HG03457 (cell line): ENCODE results near the gene DAAM2.

Source experiments
- ATAC-seq: cut with Tn5 transposase; IDR thresholded peaks from one replicate; pipeline ENCODE4 v1.9.1; 2021; ENCODE audit warnings: moderate number of reproducible peaks; ENCODE audit not compliant: unreplicated experiment

The DAAM2 gene

DNA sequence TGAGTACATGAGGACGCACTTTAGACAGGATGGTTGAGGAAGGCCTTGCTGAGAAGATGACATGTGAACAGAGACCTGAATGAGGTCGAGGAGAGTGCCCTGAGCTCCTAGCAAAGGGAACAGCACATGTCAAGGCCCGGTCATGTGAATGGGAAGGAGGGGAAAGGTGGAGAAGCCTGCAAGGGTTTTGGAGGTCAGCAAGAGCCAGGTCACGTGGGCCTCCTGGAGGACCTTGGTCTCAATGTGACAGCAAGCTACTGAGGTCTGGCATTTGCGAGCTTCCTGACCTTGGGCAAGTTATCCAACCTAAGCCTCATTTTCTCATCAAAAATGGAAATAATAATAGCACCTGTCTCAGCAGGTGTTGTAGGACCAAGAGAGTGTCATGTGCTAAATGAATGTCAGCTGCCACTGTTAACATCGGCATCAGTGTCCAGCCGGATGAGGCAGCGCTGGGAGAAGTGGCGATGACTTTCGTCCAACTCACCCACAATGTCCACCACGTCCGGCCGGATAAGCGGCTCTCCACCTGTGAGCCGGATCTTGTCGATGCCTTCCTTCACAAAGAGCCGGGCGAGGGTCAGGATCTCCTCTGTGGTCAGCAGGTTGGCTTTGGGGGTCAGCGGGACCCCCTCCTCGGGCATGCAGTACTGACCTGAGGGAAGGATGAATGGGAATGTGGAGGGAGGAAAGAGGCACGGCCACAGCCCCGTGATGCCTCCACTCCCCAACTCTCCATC lies 133.2 kb downstream of the DAAM2 start:
- no peak for ATAC-seq

DNA sequence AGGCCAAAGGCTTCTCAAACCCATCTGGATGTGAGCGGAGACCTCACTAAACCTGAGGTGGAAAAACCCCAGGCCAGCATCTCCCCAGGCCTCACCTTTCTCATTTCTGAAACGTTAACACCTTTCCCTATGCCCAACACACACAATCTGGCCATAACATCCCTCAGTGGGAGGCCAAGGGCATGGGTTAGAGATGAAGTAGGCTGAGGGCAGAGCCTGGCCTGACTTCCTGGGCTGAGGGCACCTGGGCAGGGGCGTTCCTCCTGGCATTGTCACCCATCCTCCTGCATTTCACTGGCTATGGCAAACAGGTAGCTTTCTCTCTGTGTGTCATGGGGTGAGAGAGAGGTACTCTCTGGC lies 133.7 kb downstream of the DAAM2 start:
- ATAC-seq, result no peak

DNA sequence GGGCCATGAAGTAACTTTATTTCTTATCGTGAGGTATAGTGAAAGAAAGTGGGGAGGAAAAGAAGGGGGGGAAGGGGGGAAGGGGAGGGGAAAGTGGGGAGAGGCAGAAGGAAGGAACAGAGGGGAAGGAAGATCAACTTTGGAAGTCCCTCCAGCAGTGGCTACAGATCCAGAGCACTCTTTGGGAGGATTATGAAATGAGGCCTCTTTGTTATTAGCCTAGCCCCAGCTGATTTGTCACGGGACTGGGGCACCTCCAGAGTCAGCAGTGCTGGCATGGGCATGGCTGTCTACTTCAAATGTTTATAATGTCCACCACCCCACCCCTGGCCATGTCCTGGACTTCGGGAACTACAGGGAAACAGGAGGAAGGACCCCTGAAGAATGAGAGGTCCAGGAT lies 134.5 kb downstream of the DAAM2 start:
- no peak for ATAC-seq

DNA sequence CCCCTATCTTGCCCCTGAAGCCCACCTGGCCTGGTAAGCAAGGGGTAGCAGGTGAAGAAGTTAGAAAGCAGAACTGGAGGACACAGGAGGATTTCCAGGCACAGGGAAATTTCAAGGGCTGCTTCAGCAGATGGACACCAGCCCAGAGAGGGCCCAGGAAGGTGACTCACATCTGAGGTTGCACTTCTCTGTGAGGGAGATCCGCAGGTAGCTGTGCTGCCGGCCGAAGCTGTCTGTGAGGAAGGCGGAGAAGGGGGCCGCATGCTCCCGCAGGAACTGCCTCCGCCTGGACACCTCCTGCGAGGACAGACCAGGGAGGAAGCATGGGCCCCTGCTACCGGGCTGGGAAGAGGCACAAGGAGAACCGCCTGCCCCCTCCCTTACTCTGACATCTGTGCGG lies 135.0 kb downstream of the DAAM2 start:
- ATAC-seq, result no peak

DNA sequence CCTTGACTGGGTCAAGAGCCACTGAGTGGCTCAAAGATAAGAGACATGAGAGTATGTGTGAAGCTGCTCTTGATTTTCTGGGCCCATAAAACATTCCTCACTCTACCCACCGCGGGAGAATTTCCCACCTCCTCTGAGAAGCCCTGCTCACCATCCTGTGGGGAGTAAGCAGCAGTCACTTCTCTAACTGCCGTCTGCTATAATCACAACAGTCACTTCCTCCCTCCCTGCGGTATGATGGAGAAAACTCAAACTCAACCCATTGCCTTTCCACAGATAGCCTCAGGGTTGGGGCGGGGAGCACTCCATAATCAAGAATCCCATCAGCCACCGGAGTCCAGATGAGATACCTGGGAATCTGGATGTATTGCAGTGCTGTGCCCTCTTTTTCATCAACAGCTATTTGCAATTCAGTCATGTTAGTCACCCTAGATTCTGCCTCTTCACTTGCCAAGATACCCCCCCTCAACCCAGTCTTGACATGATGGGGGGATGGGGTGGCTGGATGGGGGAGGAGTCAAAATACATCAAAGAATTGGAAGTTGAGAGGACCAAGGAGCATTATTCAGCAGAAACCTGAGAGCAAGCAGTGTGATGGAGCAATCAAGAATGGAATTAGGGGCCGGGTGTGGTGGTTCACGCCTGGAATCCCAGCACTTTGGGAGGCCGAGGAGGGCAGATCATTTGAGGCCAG lies 137.0 kb downstream of the DAAM2 start:
- no peak for ATAC-seq

DNA sequence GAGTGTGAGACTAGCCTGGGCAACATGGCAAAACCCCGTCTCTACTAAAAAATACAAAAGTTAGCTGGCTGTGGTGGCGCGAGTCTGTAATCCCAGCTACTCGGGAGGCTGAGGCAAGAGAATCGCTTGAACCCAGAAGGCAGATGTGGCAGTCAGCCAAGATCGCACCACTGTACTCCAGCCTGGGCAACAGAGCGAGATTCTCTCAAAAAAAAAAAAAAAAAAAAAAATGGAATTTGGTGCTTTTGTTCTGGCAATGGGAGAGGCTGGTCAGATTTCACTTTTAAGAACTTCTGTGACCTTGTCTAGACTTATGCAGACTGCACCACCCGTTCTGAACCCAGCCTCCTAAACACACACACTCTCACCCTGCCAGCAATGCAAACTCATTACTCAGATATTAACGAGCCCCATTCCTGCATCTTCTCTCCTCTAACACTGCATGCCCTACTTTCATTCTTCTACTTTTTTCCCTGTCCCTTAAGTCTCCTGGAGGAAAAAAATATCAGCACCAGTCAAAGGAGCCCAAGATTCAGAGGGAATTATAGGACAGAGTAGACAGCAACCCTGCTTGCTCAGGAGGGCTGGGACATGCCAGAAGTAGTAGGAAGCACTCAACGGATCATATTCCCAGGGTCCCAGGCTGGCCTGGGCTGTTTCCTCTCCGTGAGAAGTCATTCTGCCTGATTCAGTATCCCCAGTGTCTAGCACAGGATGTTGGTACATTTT lies 137.7 kb downstream of the DAAM2 start:
- no peak for ATAC-seq

DNA sequence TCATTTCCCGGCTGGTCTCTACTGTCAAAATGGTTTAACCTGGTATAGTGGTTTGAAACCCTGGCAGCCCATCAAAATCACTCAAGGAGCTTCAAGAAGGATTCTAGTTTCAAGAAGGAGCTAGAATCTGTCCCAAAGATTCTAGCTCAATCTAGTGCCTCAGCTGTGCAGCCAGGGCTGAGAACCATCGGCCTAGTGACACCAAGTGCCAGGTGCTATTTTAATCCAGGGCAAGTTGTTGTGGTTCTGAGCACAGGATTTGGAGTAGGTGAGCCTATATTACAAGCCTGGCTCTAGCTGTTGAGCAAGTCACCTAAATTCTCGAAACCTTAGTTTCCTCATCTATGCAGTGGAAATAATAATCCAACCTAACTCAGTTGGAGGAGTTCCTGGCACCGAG lies 138.4 kb downstream of the DAAM2 start:
- ATAC-seq, result no peak

DNA sequence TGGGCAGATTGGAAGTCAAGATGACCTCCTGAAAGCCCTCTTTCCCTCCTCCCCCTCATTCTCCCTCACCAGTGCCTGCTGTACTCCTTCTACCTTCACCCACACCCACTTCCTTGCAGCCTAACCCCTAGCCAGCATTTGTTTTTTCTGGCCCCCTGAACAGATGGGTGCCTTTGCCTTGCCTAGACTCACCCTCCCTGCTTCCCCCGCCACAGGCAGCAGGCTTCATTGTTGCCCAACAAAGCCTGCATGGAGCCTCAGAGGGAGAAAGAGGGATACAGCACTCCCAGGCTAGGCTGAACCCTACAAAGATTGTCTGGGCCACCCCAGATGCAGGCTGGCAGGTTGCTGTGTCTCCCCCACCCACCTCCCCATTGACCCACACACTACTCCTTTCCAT lies 139.4 kb downstream of the DAAM2 start:
- no peak for ATAC-seq

DNA sequence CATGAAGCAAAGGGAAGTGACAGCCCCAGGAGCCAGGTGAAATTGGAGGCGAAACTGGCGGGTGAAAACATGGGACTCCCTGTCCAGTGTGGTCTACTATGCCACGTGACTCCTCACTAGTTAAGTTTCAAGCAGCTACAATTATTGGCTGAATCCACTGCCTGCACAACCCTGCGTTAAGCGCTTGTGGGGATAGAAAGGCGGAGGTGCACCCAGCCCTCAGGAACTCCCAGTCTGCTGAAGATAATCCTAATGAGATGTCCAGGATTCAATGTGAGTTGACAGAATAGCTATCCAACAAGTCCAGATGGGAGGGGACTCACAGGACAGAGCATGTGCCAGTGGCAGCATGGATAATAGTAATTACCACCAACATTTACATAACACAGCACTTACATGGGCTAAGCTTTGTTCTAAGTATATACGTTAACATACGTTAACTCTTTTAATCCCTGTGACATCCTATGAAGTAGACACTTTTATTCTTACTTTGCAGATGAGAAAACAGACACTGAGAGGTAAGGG lies 140.3 kb downstream of the DAAM2 start:
- no peak for ATAC-seq

DNA sequence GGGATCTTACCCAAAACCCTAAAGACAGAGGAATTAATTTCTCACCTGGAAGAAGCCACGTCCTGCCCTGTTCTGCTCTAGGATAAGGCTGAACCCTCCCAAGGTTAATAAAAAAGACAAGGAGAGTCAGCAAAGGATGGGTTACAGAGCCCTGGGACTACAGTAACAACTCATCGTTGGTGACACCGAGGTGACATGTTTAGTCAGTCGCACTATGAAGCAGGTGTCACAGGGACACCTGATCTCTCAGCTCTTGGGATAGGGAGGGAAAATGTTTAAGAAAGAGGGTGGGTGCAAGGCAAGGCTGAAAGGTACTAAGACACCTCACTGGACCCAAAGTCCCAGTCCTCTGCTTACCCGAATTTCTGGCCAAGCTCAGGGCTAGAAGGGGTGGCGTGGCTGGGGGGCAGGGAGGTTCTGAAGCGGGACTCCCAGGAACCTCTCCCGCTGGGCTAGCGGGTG lies 141.5 kb downstream of the DAAM2 start:
- ATAC-seq, result no peak

DNA sequence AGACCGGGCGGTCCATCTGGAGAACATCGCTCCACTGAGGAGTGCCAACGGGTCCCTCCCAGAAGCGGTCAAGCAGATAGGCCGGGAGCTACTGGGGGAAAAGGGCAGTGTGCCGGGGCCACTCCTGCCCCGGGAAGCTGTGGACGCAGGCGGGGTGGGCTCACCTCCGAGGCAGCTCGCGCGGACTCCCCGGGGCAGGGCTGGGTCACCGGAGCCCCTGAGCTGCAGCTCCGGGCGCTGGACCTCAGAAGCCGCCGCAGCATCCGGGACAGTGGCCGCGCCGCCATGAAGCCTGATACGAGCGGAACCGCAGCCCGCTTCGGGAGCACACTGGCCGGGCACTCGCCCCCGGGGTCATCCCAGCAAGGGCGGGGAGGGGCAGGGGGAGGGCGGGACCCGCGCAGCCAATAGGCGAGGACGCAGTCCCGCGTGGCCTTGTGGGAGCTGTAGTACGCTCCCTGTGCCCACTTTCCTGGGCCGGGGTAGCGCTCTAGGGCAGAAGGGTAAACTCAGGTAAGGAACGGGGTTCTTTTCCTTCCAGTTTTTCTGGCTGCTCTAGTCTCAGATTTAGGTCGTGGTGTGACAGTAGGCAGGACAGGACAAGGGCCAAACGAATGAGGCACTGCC lies 142.1 kb downstream of the DAAM2 start, which contains the start of gene MOCS1:
MOCS1 (minus strand) TSS at position 332 of the 627 bp plus-strand sequence; CDS start at position 287, 45 bp downstream.
- no peak for ATAC-seq

DNA sequence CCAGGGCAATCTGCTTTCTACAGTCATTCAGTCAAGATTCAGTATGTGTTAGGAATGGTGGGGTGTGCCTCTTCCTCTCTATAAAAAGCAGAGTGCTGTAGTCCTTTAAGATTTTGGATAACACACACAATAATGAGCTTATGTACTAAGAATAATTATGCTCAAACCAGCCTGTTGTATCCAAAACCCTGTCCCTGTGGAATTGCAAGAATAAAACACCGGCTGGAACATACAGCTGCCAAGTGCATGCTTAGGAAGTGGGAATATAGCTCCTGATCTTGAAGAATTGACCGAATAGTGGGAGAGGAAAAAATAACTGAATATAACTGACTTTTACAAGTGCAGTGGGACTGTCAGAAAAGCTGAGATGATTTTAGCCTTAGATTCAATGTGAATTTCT lies 143.1 kb downstream of the DAAM2 start:
- no peak for ATAC-seq

DNA sequence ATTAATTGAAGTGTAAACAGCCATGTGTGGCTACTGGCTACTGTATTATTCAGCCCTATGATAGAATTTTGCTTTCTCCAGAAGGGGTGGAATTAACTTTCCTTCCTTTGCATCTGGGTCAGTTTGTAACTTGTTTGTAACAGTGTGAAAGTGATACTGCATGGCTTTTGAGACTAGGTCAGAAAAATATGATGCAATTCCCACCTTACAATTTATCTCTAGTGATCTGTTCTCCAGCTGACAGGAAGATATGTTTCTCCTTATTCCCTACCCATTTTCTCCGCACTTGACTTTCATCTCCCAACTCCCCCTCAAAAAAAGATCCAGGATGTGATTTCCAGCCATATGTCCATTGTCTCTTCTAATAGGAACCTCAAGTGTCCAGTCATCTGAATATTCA lies 144.7 kb downstream of the DAAM2 start:
- ATAC-seq, result no peak

DNA sequence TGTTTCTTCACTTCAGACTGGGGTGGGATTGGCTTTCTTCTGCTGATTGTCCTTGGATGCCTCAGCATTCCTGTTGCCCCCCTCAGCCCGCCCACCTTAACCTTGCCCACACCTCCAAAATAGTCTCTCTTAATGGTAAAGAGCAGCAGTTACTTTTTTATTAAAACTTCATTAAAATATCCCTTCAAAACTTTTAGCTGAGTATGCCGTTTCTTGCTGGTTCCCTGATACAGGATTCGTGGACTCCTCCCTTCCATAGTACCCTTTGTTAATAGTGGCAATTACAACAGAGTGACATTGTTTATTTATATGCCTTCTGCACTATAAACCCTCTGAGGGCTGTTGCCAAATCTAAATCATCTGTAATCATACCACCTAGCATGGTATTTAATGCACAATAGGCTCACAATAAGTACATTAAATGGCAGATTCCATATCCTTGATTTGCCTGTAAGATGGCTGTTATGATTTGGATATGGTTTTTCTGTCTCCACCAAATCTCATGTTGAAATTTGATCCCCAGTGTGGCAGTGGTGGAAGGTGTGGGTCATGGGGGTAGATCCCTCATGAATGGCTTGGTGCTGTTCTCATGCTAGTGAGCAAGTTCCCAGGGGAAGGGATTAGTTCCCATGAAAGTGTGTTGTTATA lies 145.6 kb downstream of the DAAM2 start:
- ATAC-seq, result no peak

DNA sequence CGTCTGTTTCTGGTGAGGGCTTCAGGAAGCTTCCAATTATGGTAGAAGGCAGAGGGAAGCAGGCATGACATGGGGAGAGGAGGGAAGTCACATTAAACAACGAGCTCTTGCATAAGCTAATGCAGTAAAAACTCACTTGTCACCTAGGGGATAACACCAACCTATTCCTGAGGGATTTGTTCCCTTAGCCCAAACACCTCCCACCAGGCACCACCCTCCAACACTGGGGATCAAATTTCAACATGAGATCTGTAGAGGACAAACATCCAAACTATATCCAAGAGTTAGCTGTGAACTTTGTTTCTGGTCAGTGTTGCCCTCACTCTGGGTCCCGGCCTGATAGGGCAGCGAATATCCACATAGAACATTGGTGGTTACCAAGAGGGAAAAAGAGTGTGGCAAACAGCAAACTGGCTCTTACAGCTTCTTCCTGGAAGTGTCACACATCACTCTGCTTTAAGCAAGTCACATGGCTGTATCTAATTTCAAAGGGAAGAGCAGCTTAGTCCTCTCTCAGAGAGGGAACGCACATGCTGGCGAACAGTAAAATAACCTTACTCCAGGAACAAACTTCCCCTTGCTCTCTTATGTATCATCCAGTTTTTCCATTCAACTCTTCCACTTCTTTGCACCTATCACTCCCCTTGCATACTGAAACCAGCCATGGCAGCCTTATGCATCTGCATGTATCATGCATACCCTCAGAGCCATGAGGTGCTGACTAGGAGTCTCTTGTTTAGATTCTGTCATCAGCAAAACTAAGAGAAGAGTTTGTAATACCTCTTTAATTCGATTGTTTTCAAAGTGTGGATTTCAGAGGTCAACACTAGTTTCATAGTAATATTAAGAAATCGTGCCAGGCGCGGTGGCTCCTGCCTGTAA lies 146.8 kb downstream of the DAAM2 start:
- ATAC-seq, result no peak

DNA sequence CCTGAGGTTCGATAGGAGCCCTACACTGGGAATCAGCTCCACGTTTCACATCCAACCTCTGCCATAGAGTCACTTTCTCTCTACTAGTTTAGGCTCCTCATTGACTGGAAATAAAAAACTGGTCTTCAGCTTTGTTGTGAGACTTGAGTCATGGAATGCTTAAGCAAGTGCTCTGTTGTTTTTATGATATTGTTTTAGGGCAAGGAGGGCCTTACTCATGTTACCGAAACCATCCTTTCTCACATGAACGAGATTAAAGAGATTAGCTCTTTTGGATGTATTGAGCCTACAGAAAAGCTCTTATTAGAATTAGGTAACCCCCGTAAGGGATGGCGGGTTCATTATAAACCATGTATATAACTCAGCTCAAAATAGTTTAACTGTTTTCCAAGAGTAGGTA lies 149.0 kb downstream of the DAAM2 start:
- ATAC-seq, result no peak

DNA sequence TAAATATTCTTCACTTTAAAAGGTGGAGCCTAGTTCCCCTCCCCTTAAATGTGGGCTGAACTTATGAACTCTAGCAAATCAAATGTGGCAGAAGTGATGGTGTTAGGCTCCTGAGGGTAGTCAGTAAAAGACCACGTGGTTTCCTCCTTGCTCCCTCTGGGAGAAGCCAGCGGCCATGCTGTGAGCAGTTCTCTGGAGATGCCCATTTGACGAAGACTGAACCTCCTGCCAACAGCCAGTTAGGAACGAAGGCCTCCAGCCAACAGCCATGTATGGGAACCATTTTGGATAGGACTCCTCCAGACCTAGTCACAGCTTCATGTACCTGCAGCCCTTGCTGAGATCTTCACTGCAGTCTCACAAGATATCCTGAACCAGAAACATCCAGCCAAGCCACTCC lies 149.6 kb downstream of the DAAM2 start:
- no peak for ATAC-seq

DNA sequence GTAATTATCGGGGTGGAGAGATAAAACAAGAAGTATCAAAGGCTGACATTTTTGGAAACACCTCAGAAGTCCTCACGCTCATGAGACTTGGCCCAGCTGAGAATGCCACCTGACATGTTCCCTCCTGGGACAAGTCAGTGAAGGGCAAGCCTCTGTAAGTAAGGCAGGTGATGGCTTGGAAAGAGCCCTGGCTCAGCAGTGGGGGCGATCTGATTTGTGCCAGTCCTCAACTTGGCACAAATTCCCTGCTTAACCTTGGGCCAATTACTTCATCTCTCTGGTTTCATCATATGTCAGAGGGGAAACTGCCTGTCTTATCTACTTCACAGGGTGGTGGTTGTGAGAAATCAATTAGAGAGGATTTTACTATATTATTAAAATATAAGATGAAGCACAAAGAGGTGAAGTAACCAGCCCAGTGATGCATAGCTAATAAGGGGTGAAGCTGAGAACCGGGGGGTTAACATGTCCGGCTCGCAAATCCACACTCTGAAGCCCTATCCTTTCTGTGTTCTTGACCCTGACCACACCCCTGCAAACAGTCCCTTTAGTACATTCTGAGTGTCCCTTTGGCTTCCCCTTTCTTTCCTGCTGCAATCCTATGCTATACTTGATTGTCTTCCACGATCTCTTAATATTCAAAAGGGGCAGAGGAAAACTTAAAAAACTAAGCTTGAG lies 150.9 kb downstream of the DAAM2 start:
- ATAC-seq, result no peak

DNA sequence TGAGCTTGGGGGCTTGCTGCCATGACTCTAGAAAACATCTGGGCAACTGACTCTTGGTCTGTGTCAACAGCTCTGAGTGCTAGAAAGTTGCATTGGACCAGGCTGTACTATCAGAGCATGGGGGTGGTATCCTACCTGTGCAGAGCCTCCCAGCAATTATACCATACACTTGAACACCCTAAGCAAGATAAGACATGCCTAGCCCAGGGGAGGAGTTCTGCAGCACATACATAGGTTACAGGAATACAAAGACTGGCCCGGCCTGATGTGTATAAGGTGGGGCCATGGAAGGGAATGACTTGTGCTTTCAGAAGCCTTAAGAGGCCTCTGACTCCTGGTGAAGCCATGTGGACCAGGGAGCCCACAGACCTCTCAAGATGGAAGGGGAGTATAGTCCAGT lies 153.4 kb downstream of the DAAM2 start:
- no peak for ATAC-seq
